ENCODE data around the gene GPR37.

GRCh38 chr7:124785994-124786393 lies 20.4 kb upstream of the GPR37 start:
- TF ChIP-seq CTCF (IDR thresholded peaks at IDR 0.05): no peak
- no peak for TF ChIP-seq POLR2A (IDR thresholded peaks at IDR 0.05)
- TF ChIP-seq POLR2AphosphoS5 (IDR thresholded peaks at IDR 0.05): no peak

Measured in transverse colon (tissue), 4 donors.